ENCODE data around the gene PLA2G7. TPM values are rescaled to one million over a fixed set of nuclear protein-coding genes. Genes with fewer than 3 reads are reported as not detected.
A peak's percentile ranks its signal among the peaks of the same experiment; 100 is the strongest.

The PLA2G7 gene
- polyA plus RNA-seq, 1 experiment: not detected

GRCh38 chr6:46655803-46656202 lies 79.4 kb downstream of the PLA2G7 start:
- no peaks in the 10 kb centered on the region for H3K36me3 ChIP-seq (ENCODE audit: control insufficient read depth, insufficient read depth, low read length)
- POLR2A ChIA-PET: no interaction called here
- peaks cover 3% of the 10 kb centered on the region; the same call in 1 of the 2 replicates for H3K27me3 ChIP-seq (ENCODE audit: control insufficient read depth, insufficient read depth, low read length)
- no peak for DNase-seq (ENCODE audit: low read depth)
- CTCF ChIA-PET: interaction anchor here (1.2 to 1.3 kb wide), 2 partner anchors 9 to 14 kb away, joined by 3 to 4 read pairs; no protein-coding TSS in a partner anchor
- H3K4me3 ChIP-seq (ENCODE audit: low read depth, low read length): no peak overlapping the region
- TF ChIP-seq, protein P1, sequence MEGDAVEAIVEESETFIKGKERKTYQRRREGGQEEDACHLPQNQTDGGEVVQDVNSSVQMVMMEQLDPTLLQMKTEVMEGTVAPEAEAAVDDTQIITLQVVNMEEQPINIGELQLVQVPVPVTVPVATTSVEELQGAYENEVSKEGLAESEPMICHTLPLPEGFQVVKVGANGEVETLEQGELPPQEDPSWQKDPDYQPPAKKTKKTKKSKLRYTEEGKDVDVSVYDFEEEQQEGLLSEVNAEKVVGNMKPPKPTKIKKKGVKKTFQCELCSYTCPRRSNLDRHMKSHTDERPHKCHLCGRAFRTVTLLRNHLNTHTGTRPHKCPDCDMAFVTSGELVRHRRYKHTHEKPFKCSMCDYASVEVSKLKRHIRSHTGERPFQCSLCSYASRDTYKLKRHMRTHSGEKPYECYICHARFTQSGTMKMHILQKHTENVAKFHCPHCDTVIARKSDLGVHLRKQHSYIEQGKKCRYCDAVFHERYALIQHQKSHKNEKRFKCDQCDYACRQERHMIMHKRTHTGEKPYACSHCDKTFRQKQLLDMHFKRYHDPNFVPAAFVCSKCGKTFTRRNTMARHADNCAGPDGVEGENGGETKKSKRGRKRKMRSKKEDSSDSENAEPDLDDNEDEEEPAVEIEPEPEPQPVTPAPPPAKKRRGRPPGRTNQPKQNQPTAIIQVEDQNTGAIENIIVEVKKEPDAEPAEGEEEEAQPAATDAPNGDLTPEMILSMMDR (IDR thresholded peaks at IDR 0.05; ENCODE audit: insufficient read depth, low read depth, low read length): peak; percentile 32; the same call in 1 of the 2 replicates

Other genes starting within 250 kb of the PLA2G7 start
- 5.9 and 7.4 TPM in 2 replicates for gene RCAN2, start 243.9 kb downstream of the PLA2G7 start, polyA plus RNA-seq (2011; rRNA removed)
- gene CYP39A1, start 82.6 kb downstream of the PLA2G7 start, polyA plus RNA-seq (2011; rRNA removed): 0.05 TPM in 1 of 2 replicates, not detected in the other
- 1.6 and 3.9 TPM in 2 replicates for gene SLC25A27, start 82.4 kb downstream of the PLA2G7 start, polyA plus RNA-seq (2011; rRNA removed)
- gene TDRD6, start 47.5 kb downstream of the PLA2G7 start, polyA plus RNA-seq (2011; rRNA removed): not detected in 2 replicates
- not detected in 2 replicates for gene ANKRD66, start 11.6 kb upstream of the PLA2G7 start, polyA plus RNA-seq (2011; rRNA removed)
- gene MEP1A, start 58.0 kb upstream of the PLA2G7 start, polyA plus RNA-seq (2011; rRNA removed): not detected in 2 replicates
- gene ADGRF5, start 186.6 kb upstream of the PLA2G7 start, polyA plus RNA-seq (2011; rRNA removed): not detected in 2 replicates

Measured in BJ (cell line).